HCT116 (cell line): ENCODE results near the gene GPR37L1. TPM values are rescaled to one million over a fixed set of nuclear protein-coding genes. Genes with fewer than 3 reads are reported as not detected.

Experiments used
- ATAC-seq: fragments of 200-7000 bp; cut with Tn5 transposase; 2 replicates; pipeline ENCODE4 v1.9.1; 2020; ENCODE audit warnings: mild to moderate bottlenecking, moderate library complexity
- BruUV-seq: library from RNA; stranded (reverse); fragments of 400-500 nt; replicated peaks from 2 replicates; lab custom pipeline; 2021; lab: Mats Ljungman, UMichigan
- CTCF ChIA-PET: fragments of 300-600 bp; sonication (Branson Sonifier 250); formaldehyde crosslinking; loops from one replicate; lab custom pipeline; 2021; ENCODE audit warnings: antibody characterized with exemption; lab: Charles Lee
- POLR2A ChIA-PET: fragments of 300-600, 350-600 bp; sonication (Branson Sonifier 250); formaldehyde crosslinking; loops from one replicate; lab custom pipeline; 2021; ENCODE audit warnings: antibody characterized with exemption; lab: Charles Lee
- RAD21 ChIA-PET, 2 experiments: fragments of 300-600 bp; sonication (Branson Sonifier 250); formaldehyde crosslinking; loops; one replicate each; lab custom pipeline; 2023; ENCODE audit warnings: low total read pairs in 2 of 2; ENCODE audit not compliant: uncharacterized antibody in 2 of 2, unreplicated experiment in 2 of 2, low non-redundant PET in 1 of 2; lab: Charles Lee
- DNase-seq: peaks from one replicate; pipeline ENCODE4 v3.0.0-alpha.2; 2010; ENCODE audit warnings: low read depth, low spot score
- H2AFZ ChIP-seq: fragments of 200-600 bp; shearing (Covaris generic), sonication (generic); 2 replicates; pipeline ENCODE4 v1.6.1; 2017; ENCODE audit warnings: low read depth, mixed run types, mixed read lengths, antibody characterized with exemption, low read length; ENCODE audit not compliant: poor library complexity, severe bottlenecking
- H3K27ac ChIP-seq: 2 replicates; pipeline ENCODE4 v1.5.1; 2012; ENCODE audit warnings: low read depth, low read length
- H3K27me3 ChIP-seq: fragments of 200-600 bp; sonication (generic); 2 replicates; pipeline ENCODE4 v1.6.1; 2016; ENCODE audit warnings: mixed run types, low read length, mixed read lengths; ENCODE audit not compliant: insufficient read depth
- H3K36me3 ChIP-seq, 2 experiments: fragments of 200-500 bp in 1 of 2; fragments of 200-600 bp in 1 of 2; sonication (Bioruptor generic) in 1 of 2; sonication (generic) in 1 of 2; 2 replicates each; pipeline versions ENCODE4 v1.5.1 to v1.6.1; 2014 to 2016; ENCODE audit warnings: low read length in 2 of 2, inconsistent platforms in 1 of 2, mixed read lengths in 1 of 2, mixed run types in 1 of 2; ENCODE audit not compliant: insufficient read depth in 2 of 2, control insufficient read depth in 1 of 2
- H3K4me1 ChIP-seq, 2 experiments: fragments of 200-600 bp in 1 of 2; sonication (generic) in 1 of 2; 2 replicates each; pipeline versions ENCODE4 v1.5.1 to v1.6.1; 2012 to 2017; ENCODE audit warnings: low read length in 2 of 2, inconsistent platforms in 1 of 2, mild to moderate bottlenecking in 1 of 2, mixed read lengths in 1 of 2, mixed run types in 1 of 2, moderate library complexity in 1 of 2; ENCODE audit not compliant: insufficient read depth in 2 of 2, control insufficient read depth in 1 of 2
- H3K4me2 ChIP-seq: fragments of 200-600 bp; sonication (generic); 2 replicates; pipeline ENCODE4 v1.6.1; 2017; ENCODE audit warnings: mixed run types, low read length, mixed read lengths
- H3K4me3 ChIP-seq, 2 experiments: fragments of 200-600 bp in 1 of 2; sonication (generic) in 1 of 2; replicated peaks in 1 of 2; 2 replicates each; pipeline ENCODE4 v1.5.1; 2011 to 2016; ENCODE audit warnings: low read length in 2 of 2, control low read depth in 1 of 2, low read depth in 1 of 2, mild to moderate bottlenecking in 1 of 2, mixed read lengths in 1 of 2, mixed run types in 1 of 2
- H3K79me2 ChIP-seq: fragments of 200-600 bp; sonication (generic); 2 replicates; pipeline ENCODE4 v1.6.1; 2017; ENCODE audit warnings: mild to moderate bottlenecking, mixed run types, low read length, moderate library complexity, mixed read lengths; ENCODE audit not compliant: insufficient read depth
- H3K9ac ChIP-seq: fragments of 200-600 bp; sonication (generic); 2 replicates; pipeline ENCODE4 v1.6.1; 2016; ENCODE audit warnings: low read length, mixed read lengths
- H3K9me2 ChIP-seq: fragments of 200-600 bp; sonication (generic), shearing (Covaris generic); 2 replicates; pipeline ENCODE4 v1.6.1; 2017; ENCODE audit warnings: mixed run types, mild to moderate bottlenecking, moderate library complexity; ENCODE audit not compliant: insufficient read depth
- H3K9me3 ChIP-seq, 2 experiments: fragments of 200-500 bp in 1 of 2; fragments of 200-600 bp in 1 of 2; sonication (Bioruptor generic) in 1 of 2; sonication (generic) in 1 of 2; 2 replicates each; pipeline ENCODE4 v1.6.1; 2014 to 2017; ENCODE audit warnings: low read length in 2 of 2, mixed read lengths in 2 of 2, inconsistent platforms in 1 of 2, low read depth in 1 of 2, mild to moderate bottlenecking in 1 of 2, mixed run types in 1 of 2, moderate library complexity in 1 of 2; ENCODE audit not compliant: control insufficient read depth in 1 of 2, insufficient read depth in 1 of 2
- H4K20me1 ChIP-seq: fragments of 200-600 bp; sonication (generic), shearing (Covaris generic); 2 replicates; pipeline ENCODE4 v1.6.1; 2017; ENCODE audit warnings: mixed run types, mild to moderate bottlenecking, moderate library complexity; ENCODE audit not compliant: insufficient read depth
- EZH2phosphoT487 ChIP-seq: fragments of 200-600 bp; IDR thresholded peaks from 2 replicates; pipeline ENCODE4 v1.6.1; 2018; ENCODE audit warnings: antibody characterized with exemption, borderline replicate concordance
- POLR2AphosphoS5 ChIP-seq: IDR thresholded peaks from 2 replicates; pipeline ENCODE4 v1.6.1; 2011; ENCODE audit warnings: mild to moderate bottlenecking, low read depth, low read length, moderate library complexity
- RAD21 ChIP-seq: IDR thresholded peaks from 2 replicates; pipeline ENCODE4 v1.6.1; 2012; ENCODE audit warnings: low read depth, mild to moderate bottlenecking
- intact Hi-C: fragments of 100-400 bp; cut with micrococcal nuclease; formaldehyde crosslinking; loops from 2 replicates; pipeline ENCODE4 v1.10.0; 2022
- total RNA-seq: library from RNA; stranded (reverse); gene quantifications from one replicate; pipeline ENCODE4 v1.2.1, GENCODE V29; 2021; ENCODE audit not compliant: unreplicated experiment

GPR37L1 gene
- total RNA-seq, 1 experiment from 2014 or later = 0.10 TPM

GRCh38 chr1:202084791-202085681, 37.7 kb upstream of the GPR37L1 start (continued):
- no peak for TF ChIP-seq RAD21

- ChIA-PET RAD21 (interaction anchor here (0.5 to 1.9 kb wide), 5 partner anchors 45 to 103 kb away, joined by 3 to 5 read pairs (median 3); no protein-coding TSS in a partner anchor), CTCF (interaction anchor here (1.0 kb wide), 1 partner anchor 86 kb away, joined by 4 read pairs; no protein-coding TSS in a partner anchor)
- Histone ChIP-seq H3K4me1 (peaks cover 45 to 66% of the 10 kb centered on the region in 2 experiments), H3K4me3 (0 out of 4 replicates have a peak overlapping the region, but pooled peaks of 1 of the 2 experiments have one; percentile 2), H3K9ac (peak overlapping the region; percentile 44), H4K20me1 (no peaks in the 10 kb centered on the region), H3K36me3 (no peaks in the 10 kb centered on the region), H3K9me2 (no peaks in the 10 kb centered on the region), H3K27ac (peak overlapping the region; percentile 80), H3K79me2 (no peaks in the 10 kb centered on the region), H2AFZ (no peak overlapping the region)
- no TSS peak for BruUV-seq
- intact Hi-C loops = no loop called here
- TF ChIP-seq EZH2phosphoT487 = no peak
- 0 out of 2 replicates have a peak, but pooled peaks have one; percentile 5 for TF ChIP-seq POLR2AphosphoS5
- TF ChIP-seq, all 23 proteins: peak for 1
- no peaks in the 10 kb centered on the region for H3K9me3 ChIP-seq
- H3K4me2 ChIP-seq = peak overlapping the region; percentile 65
- POLR2A ChIA-PET = interaction anchor here (1.1 to 5.5 kb wide), 3 partner anchors 29 to 74 kb away, joined by 4 to 55 read pairs (median 7); partner anchors contain the start of gene ELF3
- no peak for DNase-seq
- ATAC-seq = peak; percentile 29
- H3K27me3 ChIP-seq = no peaks in the 10 kb centered on the region
These were observed 36.9 kb upstream of the GPR37L1 start for GRCh38 chr1:202085682-202086373.
